DND-41 (cell line): ENCODE data around the gene PEF1.

ENCODE experiments used
- CTCF ChIP-seq: IDR thresholded peaks from 2 replicates; pipeline ENCODE4 v1.5.1; 2012; ENCODE audit warnings: borderline replicate concordance, low read length, moderate library complexity, mild to moderate bottlenecking; ENCODE audit not compliant: poor library complexity, severe bottlenecking; ENCODE audit errors: extremely low read depth
- EZH2 ChIP-seq: IDR thresholded peaks from 3 replicates; pipeline ENCODE4 v1.6.1; 2012; ENCODE audit warnings: borderline replicate concordance, low read depth, mild to moderate bottlenecking, moderate library complexity, low read length, inconsistent platforms; ENCODE audit not compliant: severe bottlenecking

GRCh38 chr1:31679091-31679490, 34.4 kb upstream of the PEF1 start:
- TF ChIP-seq CTCF (no peak), EZH2 (no peak)
